ENCODE data around the gene DUOX1.
A peak's percentile ranks its signal among the peaks of the same experiment; 100 is the strongest.

Gene DUOX1

DNA sequence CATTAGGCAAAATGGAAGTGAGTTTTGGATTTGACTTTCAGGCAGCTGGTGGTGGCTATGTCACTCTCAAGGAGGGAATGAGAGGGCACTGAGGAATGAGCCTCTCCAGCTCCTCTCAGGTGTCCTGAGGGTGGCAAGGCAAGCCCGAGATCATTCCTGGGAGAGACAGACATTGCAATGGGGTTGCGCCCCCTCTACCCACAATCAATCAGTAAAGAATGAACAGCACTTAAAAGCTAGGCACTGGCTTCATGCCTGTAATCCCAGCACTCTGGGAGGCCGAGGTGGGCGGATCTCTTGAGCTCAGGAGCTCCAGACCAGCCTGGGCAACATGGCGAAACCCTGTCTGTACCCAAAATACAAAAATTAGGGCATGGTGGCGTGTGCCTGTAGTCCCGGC is 72.1 kb downstream of the DUOX1 start:
- H2AFZ ChIP-seq (ENCODE audit: low read depth, low read length), result 0 out of 2 replicates have a peak overlapping the region, but pooled peaks have one; percentile 18
- H3K4me2 ChIP-seq (ENCODE audit: low read length), result peak overlapping the region; percentile 96
- peaks cover 31% of the 10 kb centered on the region for H3K4me1 ChIP-seq (ENCODE audit: low read length)
- peak overlapping the region; percentile 99 for H3K4me3 ChIP-seq (ENCODE audit: low read length)
- H3K27me3 ChIP-seq (ENCODE audit: low read depth, low read length), result no peaks in the 10 kb centered on the region
- no peaks in the 10 kb centered on the region for H4K20me1 ChIP-seq (ENCODE audit: insufficient read depth, low read length)
- H3K79me2 ChIP-seq (ENCODE audit: low read length), result no peaks in the 10 kb centered on the region
- no peaks in the 10 kb centered on the region for H3K36me3 ChIP-seq (replicated peaks; ENCODE audit: low read depth, low read length)
- no peak overlapping the region for H3K27ac ChIP-seq (ENCODE audit: low read length)
- peak overlapping the region; percentile 97; the same call in 1 of the 2 replicates for H3K9ac ChIP-seq (ENCODE audit: low read length)
- H3K9me3 ChIP-seq (ENCODE audit: insufficient read depth, low read length), result no peaks in the 10 kb centered on the region
- TF ChIP-seq EZH2phosphoT487 (IDR thresholded peaks at IDR 0.05; ENCODE audit: low read depth), result no peak
- TF ChIP-seq, protein P1, sequence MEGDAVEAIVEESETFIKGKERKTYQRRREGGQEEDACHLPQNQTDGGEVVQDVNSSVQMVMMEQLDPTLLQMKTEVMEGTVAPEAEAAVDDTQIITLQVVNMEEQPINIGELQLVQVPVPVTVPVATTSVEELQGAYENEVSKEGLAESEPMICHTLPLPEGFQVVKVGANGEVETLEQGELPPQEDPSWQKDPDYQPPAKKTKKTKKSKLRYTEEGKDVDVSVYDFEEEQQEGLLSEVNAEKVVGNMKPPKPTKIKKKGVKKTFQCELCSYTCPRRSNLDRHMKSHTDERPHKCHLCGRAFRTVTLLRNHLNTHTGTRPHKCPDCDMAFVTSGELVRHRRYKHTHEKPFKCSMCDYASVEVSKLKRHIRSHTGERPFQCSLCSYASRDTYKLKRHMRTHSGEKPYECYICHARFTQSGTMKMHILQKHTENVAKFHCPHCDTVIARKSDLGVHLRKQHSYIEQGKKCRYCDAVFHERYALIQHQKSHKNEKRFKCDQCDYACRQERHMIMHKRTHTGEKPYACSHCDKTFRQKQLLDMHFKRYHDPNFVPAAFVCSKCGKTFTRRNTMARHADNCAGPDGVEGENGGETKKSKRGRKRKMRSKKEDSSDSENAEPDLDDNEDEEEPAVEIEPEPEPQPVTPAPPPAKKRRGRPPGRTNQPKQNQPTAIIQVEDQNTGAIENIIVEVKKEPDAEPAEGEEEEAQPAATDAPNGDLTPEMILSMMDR (IDR thresholded peaks at IDR 0.05; ENCODE audit: low read depth, low read length), result no peak

DNA sequence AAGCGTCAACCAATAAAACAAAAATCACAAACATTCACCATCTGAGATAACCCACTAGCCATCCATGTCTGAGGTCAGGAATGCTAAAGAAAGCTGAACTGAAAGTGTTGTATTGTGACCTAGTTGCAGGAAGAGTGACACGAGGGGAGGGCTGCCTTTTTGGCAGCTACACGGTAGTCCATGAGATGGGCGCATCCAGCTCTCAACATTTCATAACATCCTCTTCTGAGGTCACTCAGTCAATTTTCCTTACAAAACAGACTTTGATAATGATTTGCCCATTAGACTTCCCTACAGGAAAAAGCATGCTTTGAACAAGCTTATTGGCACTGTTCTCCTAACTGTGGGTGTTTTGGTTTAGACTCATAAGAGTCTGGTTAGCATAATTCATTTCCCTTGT is 73.4 kb downstream of the DUOX1 start:
- peak overlapping the region; percentile 35 for H3K4me2 ChIP-seq (ENCODE audit: low read length)
- no peak overlapping the region for H3K4me3 ChIP-seq (ENCODE audit: low read length)
- TF ChIP-seq, protein P1 (IDR thresholded peaks at IDR 0.05; ENCODE audit: low read depth, low read length), result no peak
- no peak for TF ChIP-seq EZH2phosphoT487 (IDR thresholded peaks at IDR 0.05; ENCODE audit: low read depth)

DNA sequence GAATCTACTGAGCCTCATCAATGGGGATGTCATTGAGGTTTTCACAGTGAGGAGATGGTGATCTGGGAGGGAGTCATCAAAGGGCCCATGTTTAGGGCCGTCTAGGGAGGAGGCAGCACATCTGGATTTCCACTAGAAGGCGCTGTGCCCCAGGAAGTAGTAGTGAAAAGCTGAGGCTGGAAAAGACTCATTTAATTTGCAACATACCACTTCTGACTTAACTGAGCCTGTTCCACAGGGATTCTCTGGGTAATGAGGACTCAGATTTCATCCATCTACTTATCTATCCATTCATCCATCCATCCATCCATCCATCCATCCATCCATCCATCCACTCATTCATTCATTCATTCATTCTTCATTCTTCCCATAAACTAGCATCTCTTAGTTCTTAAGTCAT is 75.4 kb downstream of the DUOX1 start:
- no peaks in the 10 kb centered on the region for H3K79me2 ChIP-seq (ENCODE audit: low read length)
- H4K20me1 ChIP-seq (ENCODE audit: insufficient read depth, low read length), result no peaks in the 10 kb centered on the region
- no peak overlapping the region for H3K4me3 ChIP-seq (ENCODE audit: low read length)
- H2AFZ ChIP-seq (ENCODE audit: low read depth, low read length), result peak overlapping the region; percentile 90
- H3K36me3 ChIP-seq (replicated peaks; ENCODE audit: low read depth, low read length), result no peaks in the 10 kb centered on the region
- peaks cover 25% of the 10 kb centered on the region for H3K4me1 ChIP-seq (ENCODE audit: low read length)
- H3K4me2 ChIP-seq (ENCODE audit: low read length), result peak overlapping the region; percentile 38
- no peaks in the 10 kb centered on the region for H3K27me3 ChIP-seq (ENCODE audit: low read depth, low read length)
- no peaks in the 10 kb centered on the region for H3K9me3 ChIP-seq (ENCODE audit: insufficient read depth, low read length)
- no peak overlapping the region for H3K9ac ChIP-seq (ENCODE audit: low read length)
- no peak overlapping the region for H3K27ac ChIP-seq (ENCODE audit: low read length)
- no peak for TF ChIP-seq EZH2phosphoT487 (IDR thresholded peaks at IDR 0.05; ENCODE audit: low read depth)
- TF ChIP-seq, protein P1 (IDR thresholded peaks at IDR 0.05; ENCODE audit: low read depth, low read length), result peak; percentile 91

More for the DNA sequence above, 73.4 kb downstream of the DUOX1 start:
- Histone ChIP-seq H3K4me1 (ENCODE audit: low read length) (peaks cover 25% of the 10 kb centered on the region), H3K27me3 (ENCODE audit: low read depth, low read length) (no peaks in the 10 kb centered on the region), H4K20me1 (ENCODE audit: insufficient read depth, low read length) (no peaks in the 10 kb centered on the region), H3K9ac (ENCODE audit: low read length) (no peak overlapping the region), H3K27ac (ENCODE audit: low read length) (no peak overlapping the region), H3K36me3 (replicated peaks; ENCODE audit: low read depth, low read length) (no peaks in the 10 kb centered on the region), H3K9me3 (ENCODE audit: insufficient read depth, low read length) (no peaks in the 10 kb centered on the region), H2AFZ (ENCODE audit: low read depth, low read length) (no peak overlapping the region), H3K79me2 (ENCODE audit: low read length) (no peaks in the 10 kb centered on the region)

DNA sequence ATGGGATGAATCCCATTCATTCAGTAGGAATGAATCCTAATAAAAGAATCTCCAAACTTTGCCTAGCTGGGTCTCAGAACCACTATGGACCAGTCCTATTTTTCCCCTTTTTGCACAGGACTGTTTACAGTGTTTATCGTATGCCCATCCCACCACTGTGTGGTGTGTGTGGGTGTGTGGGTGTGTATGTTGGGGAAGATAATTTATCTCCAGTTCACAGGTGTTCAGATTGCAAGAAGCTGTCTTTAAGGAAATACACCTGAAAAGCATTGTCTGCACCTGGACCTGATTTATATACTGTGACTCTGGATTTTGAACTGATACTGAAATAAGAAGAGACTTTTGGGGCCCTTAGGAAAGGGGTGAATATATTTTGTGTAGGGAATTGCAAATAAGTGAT is 82.7 kb downstream of the DUOX1 start:
- H3K79me2 ChIP-seq (ENCODE audit: low read length), result no peaks in the 10 kb centered on the region
- H3K36me3 ChIP-seq (replicated peaks; ENCODE audit: low read depth, low read length), result no peaks in the 10 kb centered on the region
- H3K9ac ChIP-seq (ENCODE audit: low read length), result no peak overlapping the region
- H4K20me1 ChIP-seq (ENCODE audit: insufficient read depth, low read length), result no peaks in the 10 kb centered on the region
- H2AFZ ChIP-seq (ENCODE audit: low read depth, low read length), result no peak overlapping the region
- H3K4me3 ChIP-seq (ENCODE audit: low read length), result no peak overlapping the region
- H3K27ac ChIP-seq (ENCODE audit: low read length), result no peak overlapping the region
- H3K4me1 ChIP-seq (ENCODE audit: low read length), result no peaks in the 10 kb centered on the region
- no peak for TF ChIP-seq EZH2phosphoT487 (IDR thresholded peaks at IDR 0.05; ENCODE audit: low read depth)
- TF ChIP-seq, protein P1 (IDR thresholded peaks at IDR 0.05; ENCODE audit: low read depth, low read length), result no peak
- H3K4me2 ChIP-seq (ENCODE audit: low read length), result no peak overlapping the region
- no peaks in the 10 kb centered on the region for H3K9me3 ChIP-seq (ENCODE audit: insufficient read depth, low read length)
- no peaks in the 10 kb centered on the region; the same call in 1 of the 2 replicates for H3K27me3 ChIP-seq (ENCODE audit: low read depth, low read length)
